K562 (cell line): ENCODE measurements around the gene USP48.

Experiments used
- HEY1 ChIP-seq: fragments of 250-450 bp; sonication (Bioruptor Pico); IDR thresholded peaks from 2 replicates; pipeline ENCODE4 v1.5.0; 2020; ENCODE audit warnings: mild to moderate bottlenecking, moderate library complexity, borderline replicate concordance
- TF ChIP-seq, protein P1 (sequence below): sonication (generic); formaldehyde crosslinking; IDR thresholded peaks from 2 replicates; pipeline ENCODE4 v1.8.1; 2023; ENCODE audit warnings: mild to moderate bottlenecking, missing genetic modification reagents

DNA sequence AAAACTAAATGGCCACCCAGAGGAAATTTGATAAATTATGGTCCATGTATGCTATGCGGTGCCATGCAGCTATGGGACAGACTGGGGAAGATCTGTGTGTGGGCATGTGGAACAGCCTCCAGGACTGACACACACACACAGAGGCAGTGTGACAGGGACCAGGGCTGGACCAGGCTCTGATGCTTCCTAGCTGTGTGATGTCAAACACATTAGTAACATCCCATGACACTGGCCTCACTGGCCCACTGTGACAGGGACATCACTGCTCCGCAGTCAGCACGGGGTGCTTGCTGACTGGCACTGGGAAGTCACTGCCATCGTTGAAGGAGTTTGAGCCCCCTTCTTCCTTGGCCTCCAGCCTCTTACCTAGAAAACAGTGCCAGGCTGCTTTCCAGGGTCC lies 127.7 kb downstream of the USP48 start:
- TF ChIP-seq, protein P1, sequence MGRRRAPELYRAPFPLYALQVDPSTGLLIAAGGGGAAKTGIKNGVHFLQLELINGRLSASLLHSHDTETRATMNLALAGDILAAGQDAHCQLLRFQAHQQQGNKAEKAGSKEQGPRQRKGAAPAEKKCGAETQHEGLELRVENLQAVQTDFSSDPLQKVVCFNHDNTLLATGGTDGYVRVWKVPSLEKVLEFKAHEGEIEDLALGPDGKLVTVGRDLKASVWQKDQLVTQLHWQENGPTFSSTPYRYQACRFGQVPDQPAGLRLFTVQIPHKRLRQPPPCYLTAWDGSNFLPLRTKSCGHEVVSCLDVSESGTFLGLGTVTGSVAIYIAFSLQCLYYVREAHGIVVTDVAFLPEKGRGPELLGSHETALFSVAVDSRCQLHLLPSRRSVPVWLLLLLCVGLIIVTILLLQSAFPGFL = no peak
- no peak for TF ChIP-seq HEY1 (CRISPR knock-in tag)
